ENCODE data around the gene PPM1A.

GRCh38 chr14:60273956-60274355 lies 24.9 kb downstream of the PPM1A start:
- TF ChIP-seq CTCF (conservative IDR thresholded peaks at IDR 0.05; ENCODE audit: low read depth, low read length) (no peak), EZH2 (IDR thresholded peaks at IDR 0.05; ENCODE audit: low read length, unreplicated experiment) (no peak), EZH2phosphoT487 (IDR thresholded peaks at IDR 0.05; ENCODE audit: borderline replicate concordance, low read length) (no peak)

Measured in PC-3 (cell line).